K562 (cell line): ENCODE results near the gene DOK1. TPM values are rescaled to one million over a fixed set of nuclear protein-coding genes. Genes with fewer than 3 reads are reported as not detected.

ENCODE experiments used
- MCM7 ChIP-seq, 2 experiments: fragments of 450-650 bp; IDR thresholded peaks; 2 replicates each; pipeline ENCODE4 v1.6.1; 2016 to 2018
- MTA1 ChIP-seq: fragments of 450-650 bp; IDR thresholded peaks from 2 replicates; pipeline ENCODE4 v1.6.1; 2017; ENCODE audit warnings: borderline replicate concordance
- MYBL2 ChIP-seq, 2 experiments: fragments of 450-650 bp in 1 of 2; sonication (generic) in 1 of 2; formaldehyde crosslinking in 1 of 2; IDR thresholded peaks; 2 replicates each; pipeline versions ENCODE4 v1.6.1 to v1.8.1; 2017 to 2022; ENCODE audit warnings: borderline replicate concordance in 1 of 2, inconsistent platforms in 1 of 2, low read depth in 1 of 2, mild to moderate bottlenecking in 1 of 2, missing genetic modification reagents in 1 of 2, moderate library complexity in 1 of 2
- NFRKB ChIP-seq: fragments of 450-650 bp; IDR thresholded peaks from 2 replicates; pipeline ENCODE4 v1.6.1; 2016; ENCODE audit warnings: low read depth
- PHF8 ChIP-seq: fragments of 200-600 bp; sonication (generic); IDR thresholded peaks from 2 replicates; pipeline ENCODE4 v1.6.1; 2012; ENCODE audit warnings: mixed run types, mild to moderate bottlenecking, inconsistent platforms, low read length, moderate library complexity, borderline replicate concordance
- RUNX1 ChIP-seq: sonication (generic); IDR thresholded peaks from 2 replicates; pipeline ENCODE4 v1.6.1; 2016; ENCODE audit warnings: antibody characterized with exemption, low read depth
- SMAD4 ChIP-seq: fragments of 250-450 bp; sonication (Bioruptor Pico); conservative IDR thresholded peaks from 2 replicates; pipeline ENCODE4 v1.8.0; 2021; ENCODE audit warnings: inconsistent platforms, mild to moderate bottlenecking, moderate library complexity
- SMC3 ChIP-seq: conservative IDR thresholded peaks from 2 replicates; pipeline ENCODE4 v1.6.1; 2011; ENCODE audit warnings: low read depth, low read length, improper control_type of control experiment; ENCODE audit not compliant: insufficient read depth
- ZNF24 ChIP-seq: fragments of 450-650 bp; IDR thresholded peaks from 2 replicates; pipeline ENCODE4 v1.6.1; 2016
- polyA plus RNA-seq, 8 experiments: library from polyadenylated mRNA; depleted of rRNA in 4 of 8; stranded (reverse) in 5 of 8; unstranded in 3 of 8; fragments of >200 nt; fragmentation: Nextera tagmentation in 2 of 8; fragmentation: Illumina TruSeq in 1 of 8; extraction: Ambion mirVana in 2 of 8; extraction: Trizol in 1 of 8; gene quantifications; 2 replicates each; pipeline versions ENCODE4 v1.2.1 to v1.2.3, GENCODE V29; 2011 to 2014; ENCODE audit warnings: inconsistent platforms in 1 of 8, missing spikeins in 1 of 8
- total RNA-seq, 7 experiments: library from RNA; depleted of rRNA in 6 of 7; stranded (reverse); fragments of >200 nt in 6 of 7; fragmentation: Illumina TruSeq in 2 of 7; extraction: Trizol in 2 of 7; gene quantifications; 2 replicates each; pipeline versions ENCODE4 v1.2.1 to v1.2.3, GENCODE V29; 2011 to 2021; ENCODE audit warnings: low replicate concordance in 1 of 7
- TF ChIP-seq, protein P1 (sequence below): fragments of 450-650 bp; IDR thresholded peaks from 2 replicates; pipeline ENCODE4 v1.6.1; 2016; ENCODE audit warnings: low read depth, mild to moderate bottlenecking, moderate library complexity
- TF ChIP-seq, protein P2 (sequence below): fragments of 450-650 bp; IDR thresholded peaks from 2 replicates; pipeline ENCODE4 v1.6.1; 2018; ENCODE audit warnings: mild to moderate bottlenecking, low read depth; ENCODE audit not compliant: partially characterized antibody
- TF ChIP-seq, protein P3 (sequence below), 3 experiments: fragments of 200-800 bp in 1 of 3; sonication (Bioruptor generic) in 1 of 3; sonication (generic) in 1 of 3; formaldehyde crosslinking in 1 of 3; IDR thresholded peaks; 2 replicates each; pipeline versions ENCODE4 v1.6.1 to v1.8.0; 2016 to 2022; ENCODE audit warnings: mild to moderate bottlenecking in 2 of 3, missing compliant biosample characterization in 2 of 3, missing genetic modification characterization in 2 of 3, missing genetic modification reagents in 1 of 3
- TF ChIP-seq, protein P4 (sequence below): fragments of 450-650 bp; IDR thresholded peaks from 2 replicates; pipeline ENCODE4 v1.6.1; 2017; ENCODE audit warnings: antibody characterized with exemption, mild to moderate bottlenecking

The DOK1 gene
- total and polyA plus RNA-seq, 9 of the 15 experiments (the other 6 are each of a cell fraction or from before 2014, with no cell fraction given): 0.59 to 36.4 (median 16.1) TPM

DNA sequence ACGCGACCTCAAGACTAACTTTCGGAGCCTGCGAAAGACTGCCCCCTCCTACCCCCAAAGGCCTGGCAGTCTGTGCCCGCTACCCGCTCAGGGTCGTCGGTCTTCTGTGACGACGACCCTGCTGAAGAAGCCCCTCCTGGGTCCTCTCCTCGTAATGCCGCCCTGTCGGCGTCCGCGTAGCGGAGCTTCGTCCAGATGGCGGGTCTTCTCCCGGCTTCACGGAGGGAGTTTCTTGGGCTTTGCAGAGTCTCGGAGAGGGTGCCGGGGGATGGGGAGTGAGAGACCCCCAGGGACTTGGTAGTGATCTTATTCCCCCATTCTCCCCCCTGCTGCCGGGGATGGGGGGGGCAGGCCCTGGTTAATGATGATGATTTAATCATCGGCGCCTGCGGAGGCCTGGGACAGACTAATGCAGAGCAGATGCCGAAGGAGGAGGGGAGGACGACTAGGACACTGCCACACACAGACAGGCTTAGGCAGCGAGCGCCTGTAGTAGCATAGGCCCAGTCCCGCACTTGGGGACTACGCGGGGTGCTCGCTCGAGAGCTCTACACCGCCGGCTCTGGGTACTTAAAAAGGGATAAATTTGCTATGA, 46.5 kb upstream of the DOK1 start (continued):
- TF ChIP-seq, protein P1, sequence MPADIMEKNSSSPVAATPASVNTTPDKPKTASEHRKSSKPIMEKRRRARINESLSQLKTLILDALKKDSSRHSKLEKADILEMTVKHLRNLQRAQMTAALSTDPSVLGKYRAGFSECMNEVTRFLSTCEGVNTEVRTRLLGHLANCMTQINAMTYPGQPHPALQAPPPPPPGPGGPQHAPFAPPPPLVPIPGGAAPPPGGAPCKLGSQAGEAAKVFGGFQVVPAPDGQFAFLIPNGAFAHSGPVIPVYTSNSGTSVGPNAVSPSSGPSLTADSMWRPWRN: no peak
- no peak for TF ChIP-seq ZNF24
- no peak for TF ChIP-seq SMC3
- 0 out of 2 replicates have a peak, but pooled peaks have one; percentile 23 for TF ChIP-seq MTA1
- 0 out of 2 replicates have a peak, but pooled peaks have one; percentile 30 for TF ChIP-seq SMAD4
- TF ChIP-seq MYBL2 (IDR thresholded peaks at IDR 0.05; ENCODE audit: low read depth): no peak
- no peak for TF ChIP-seq MYBL2 (CRISPR knock-in tag; IDR thresholded peaks at IDR 0.05; ENCODE audit: borderline replicate concordance)
- TF ChIP-seq, protein P2, sequence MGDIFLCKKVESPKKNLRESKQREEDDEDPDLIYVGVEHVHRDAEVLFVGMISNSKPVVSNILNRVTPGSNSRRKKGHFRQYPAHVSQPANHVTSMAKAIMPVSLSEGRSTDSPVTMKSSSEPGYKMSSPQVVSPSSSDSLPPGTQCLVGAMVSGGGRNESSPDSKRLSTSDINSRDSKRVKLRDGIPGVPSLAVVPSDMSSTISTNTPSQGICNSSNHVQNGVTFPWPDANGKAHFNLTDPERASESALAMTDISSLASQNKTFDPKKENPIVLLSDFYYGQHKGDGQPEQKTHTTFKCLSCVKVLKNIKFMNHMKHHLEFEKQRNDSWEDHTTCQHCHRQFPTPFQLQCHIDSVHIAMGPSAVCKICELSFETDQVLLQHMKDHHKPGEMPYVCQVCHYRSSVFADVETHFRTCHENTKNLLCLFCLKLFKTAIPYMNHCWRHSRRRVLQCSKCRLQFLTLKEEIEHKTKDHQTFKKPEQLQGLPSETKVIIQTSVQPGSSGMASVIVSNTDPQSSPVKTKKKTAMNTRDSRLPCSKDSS: no peak
- TF ChIP-seq, protein P3, sequence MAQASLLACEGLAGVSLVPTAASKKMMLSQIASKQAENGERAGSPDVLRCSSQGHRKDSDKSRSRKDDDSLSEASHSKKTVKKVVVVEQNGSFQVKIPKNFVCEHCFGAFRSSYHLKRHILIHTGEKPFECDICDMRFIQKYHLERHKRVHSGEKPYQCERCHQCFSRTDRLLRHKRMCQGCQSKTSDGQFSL (CRISPR knock-in tag; IDR thresholded peaks at IDR 0.05): peak; percentile 58; the same call in 1 of the 2 replicates
- TF ChIP-seq, protein P3 (tag; IDR thresholded peaks at IDR 0.05): peak in 1 of 2 experiments; percentile 94; a peak in 2 of 4 replicates
- TF ChIP-seq MCM7 (IDR thresholded peaks at IDR 0.05): no peak
- TF ChIP-seq, protein P4, sequence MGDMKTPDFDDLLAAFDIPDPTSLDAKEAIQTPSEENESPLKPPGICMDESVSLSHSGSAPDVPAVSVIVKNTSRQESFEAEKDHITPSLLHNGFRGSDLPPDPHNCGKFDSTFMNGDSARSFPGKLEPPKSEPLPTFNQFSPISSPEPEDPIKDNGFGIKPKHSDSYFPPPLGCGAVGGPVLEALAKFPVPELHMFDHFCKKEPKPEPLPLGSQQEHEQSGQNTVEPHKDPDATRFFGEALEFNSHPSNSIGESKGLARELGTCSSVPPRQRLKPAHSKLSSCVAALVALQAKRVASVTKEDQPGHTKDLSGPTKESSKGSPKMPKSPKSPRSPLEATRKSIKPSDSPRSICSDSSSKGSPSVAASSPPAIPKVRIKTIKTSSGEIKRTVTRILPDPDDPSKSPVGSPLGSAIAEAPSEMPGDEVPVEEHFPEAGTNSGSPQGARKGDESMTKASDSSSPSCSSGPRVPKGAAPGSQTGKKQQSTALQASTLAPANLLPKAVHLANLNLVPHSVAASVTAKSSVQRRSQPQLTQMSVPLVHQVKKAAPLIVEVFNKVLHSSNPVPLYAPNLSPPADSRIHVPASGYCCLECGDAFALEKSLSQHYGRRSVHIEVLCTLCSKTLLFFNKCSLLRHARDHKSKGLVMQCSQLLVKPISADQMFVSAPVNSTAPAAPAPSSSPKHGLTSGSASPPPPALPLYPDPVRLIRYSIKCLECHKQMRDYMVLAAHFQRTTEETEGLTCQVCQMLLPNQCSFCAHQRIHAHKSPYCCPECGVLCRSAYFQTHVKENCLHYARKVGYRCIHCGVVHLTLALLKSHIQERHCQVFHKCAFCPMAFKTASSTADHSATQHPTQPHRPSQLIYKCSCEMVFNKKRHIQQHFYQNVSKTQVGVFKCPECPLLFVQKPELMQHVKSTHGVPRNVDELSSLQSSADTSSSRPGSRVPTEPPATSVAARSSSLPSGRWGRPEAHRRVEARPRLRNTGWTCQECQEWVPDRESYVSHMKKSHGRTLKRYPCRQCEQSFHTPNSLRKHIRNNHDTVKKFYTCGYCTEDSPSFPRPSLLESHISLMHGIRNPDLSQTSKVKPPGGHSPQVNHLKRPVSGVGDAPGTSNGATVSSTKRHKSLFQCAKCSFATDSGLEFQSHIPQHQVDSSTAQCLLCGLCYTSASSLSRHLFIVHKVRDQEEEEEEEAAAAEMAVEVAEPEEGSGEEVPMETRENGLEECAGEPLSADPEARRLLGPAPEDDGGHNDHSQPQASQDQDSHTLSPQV: peak; percentile 57
- TF ChIP-seq NFRKB: peak; percentile 62; the same call in 1 of the 2 replicates
- TF ChIP-seq RUNX1: no peak
- TF ChIP-seq PHF8: 0 out of 2 replicates have a peak, but pooled peaks have one; percentile 30
